ENCODE data around the gene C21orf91. TPM values are rescaled to one million over a fixed set of nuclear protein-coding genes. Genes with fewer than 3 reads are reported as not detected.
"Not testable (repeated sequence)": the region's sequence is repeated elsewhere in the genome, so short reads cannot be mapped to it uniquely, and the experiment has no call there.

Gene C21orf91
- total RNA-seq, 1 experiment from 2014 or later = 22.1 TPM

- BruUV-seq (replicated peaks) = no TSS peak
- Mint-ChIP-seq H3K9me3 (ENCODE audit: unreplicated experiment) (no peaks in the 10 kb centered on the region), H3K27ac (ENCODE audit: low read depth, unreplicated experiment) (no peak overlapping the region), H3K36me3 (ENCODE audit: insufficient read depth, unreplicated experiment) (peaks cover 4% of the 10 kb centered on the region), H3K27me3 (ENCODE audit: insufficient read depth, unreplicated experiment) (no peaks in the 10 kb centered on the region), H3K4me1 (ENCODE audit: insufficient read depth, unreplicated experiment) (peaks cover 9% of the 10 kb centered on the region), H3K4me3 (ENCODE audit: unreplicated experiment) (no peak overlapping the region)
- ChIA-PET CTCF (interaction anchor here (0.5 to 1.0 kb wide), 3 partner anchors 52 to 150 kb away, joined by 3 to 4 read pairs (median 3); no protein-coding TSS in a partner anchor), POLR2A (interaction anchor here (0.7 to 1.2 kb wide), 2 partner anchors 75 to 146 kb away, joined by 3 read pairs; no protein-coding TSS in a partner anchor)
- DNase-seq (ENCODE audit: unreplicated experiment) = no peak
- no peak for TF ChIP-seq CTCF (IDR thresholded peaks at IDR 0.05; ENCODE audit: unreplicated experiment)
- intact Hi-C loops (cut with micrococcal nuclease) = no loop called here
These were observed 43.6 kb downstream of the C21orf91 start for GRCh38 chr21:17775431-17776126.

GRCh38 chr21:17775021-17775420 lies 44.1 kb downstream of the C21orf91 start:
- H3K4me3 Mint-ChIP-seq (ENCODE audit: unreplicated experiment); H3K9me3 Mint-ChIP-seq (ENCODE audit: unreplicated experiment); H3K36me3 Mint-ChIP-seq (ENCODE audit: insufficient read depth, unreplicated experiment); intact Hi-C loops (cut with micrococcal nuclease); DNase-seq (ENCODE audit: unreplicated experiment); BruUV-seq (replicated peaks); H3K4me1 Mint-ChIP-seq (ENCODE audit: insufficient read depth, unreplicated experiment); H3K27me3 Mint-ChIP-seq (ENCODE audit: insufficient read depth, unreplicated experiment); H3K27ac Mint-ChIP-seq (ENCODE audit: low read depth, unreplicated experiment): not testable (repeated sequence)
- POLR2A ChIA-PET = interaction anchor here (0.7 kb wide), 1 partner anchor 75 kb away, joined by 3 read pairs; no protein-coding TSS in a partner anchor
- CTCF ChIA-PET = interaction anchor here (0.5 kb wide), 1 partner anchor 53 kb away, joined by 4 read pairs; no protein-coding TSS in a partner anchor

- POLR2A ChIA-PET = interaction anchor here (0.6 to 1.6 kb wide), 10 partner anchors 22 to 173 kb away, joined by 3 to 10 read pairs (median 4); partner anchors contain the start of gene C21orf91
- CTCF ChIA-PET = interaction anchor here (0.6 to 1.4 kb wide), 5 partner anchors 10 to 135 kb away, joined by 3 to 6 read pairs (median 5); no protein-coding TSS in a partner anchor
- no peaks in the 10 kb centered on the region for H3K27me3 Mint-ChIP-seq (ENCODE audit: insufficient read depth, unreplicated experiment)
These were observed 49.7 kb downstream of the C21orf91 start for GRCh38 chr21:17769447-17769845.

GRCh38 chr21:17768840-17769446 lies 50.2 kb downstream of the C21orf91 start:
- no TSS peak for BruUV-seq (replicated peaks)
- no peak for TF ChIP-seq CTCF (IDR thresholded peaks at IDR 0.05; ENCODE audit: unreplicated experiment)
- ChIA-PET POLR2A (interaction anchor here (0.6 to 1.6 kb wide), 11 partner anchors 21 to 173 kb away, joined by 3 to 10 read pairs (median 4); partner anchors contain the start of gene C21orf91), CTCF (interaction anchor here (0.6 to 1.4 kb wide), 5 partner anchors 10 to 135 kb away, joined by 3 to 6 read pairs (median 5); no protein-coding TSS in a partner anchor)
- H3K27me3 Mint-ChIP-seq (ENCODE audit: insufficient read depth, unreplicated experiment) = no peaks in the 10 kb centered on the region
- H3K36me3 Mint-ChIP-seq (ENCODE audit: insufficient read depth, unreplicated experiment) = no peaks in the 10 kb centered on the region
- no peak overlapping the region for H3K4me3 Mint-ChIP-seq (ENCODE audit: unreplicated experiment)
- H3K27ac Mint-ChIP-seq (ENCODE audit: low read depth, unreplicated experiment) = peak overlapping the region; percentile 82
- peaks cover 14% of the 10 kb centered on the region for H3K4me1 Mint-ChIP-seq (ENCODE audit: insufficient read depth, unreplicated experiment)
- DNase-seq (ENCODE audit: unreplicated experiment) = peak; percentile 13
- H3K9me3 Mint-ChIP-seq (ENCODE audit: unreplicated experiment) = no peaks in the 10 kb centered on the region
- intact Hi-C loops (cut with micrococcal nuclease) = no loop called here

More at GRCh38 chr21:17769447-17769845, 49.7 kb downstream of the C21orf91 start:
- BruUV-seq (replicated peaks) = no TSS peak
- intact Hi-C loops (cut with micrococcal nuclease) = no loop called here
- H3K4me1 Mint-ChIP-seq (ENCODE audit: insufficient read depth, unreplicated experiment) = peaks cover 10% of the 10 kb centered on the region
- H3K9me3 Mint-ChIP-seq (ENCODE audit: unreplicated experiment) = no peaks in the 10 kb centered on the region
- H3K36me3 Mint-ChIP-seq (ENCODE audit: insufficient read depth, unreplicated experiment) = no peaks in the 10 kb centered on the region
- DNase-seq (ENCODE audit: unreplicated experiment) = no peak
- H3K27ac Mint-ChIP-seq (ENCODE audit: low read depth, unreplicated experiment) = peak overlapping the region; percentile 82
- no peak overlapping the region for H3K4me3 Mint-ChIP-seq (ENCODE audit: unreplicated experiment)
- no peak for TF ChIP-seq CTCF (IDR thresholded peaks at IDR 0.05; ENCODE audit: unreplicated experiment)
